ENCODE data around the gene PSMB2. TPM values are rescaled to one million over a fixed set of nuclear protein-coding genes. Genes with fewer than 3 reads are reported as not detected.
"Not testable (repeated sequence)": the region's sequence is repeated elsewhere in the genome, so short reads cannot be mapped to it uniquely, and the experiment has no call there.

Gene PSMB2
- total and polyA plus RNA-seq, 5 donors from 2014 or later: 34.4 to 101 (median 71.0) TPM

- Mint-ChIP-seq H3K36me3 (peaks cover 8% of the 10 kb centered on the region), H3K4me1 (peaks cover 0 to 2% (median under 1%) of the 10 kb centered on the region in 4 donors), H3K27ac (no peak overlapping the region), H3K9me3 (no peaks in the 10 kb centered on the region), H3K27me3 (no peaks in the 10 kb centered on the region), H3K4me3 (no peak overlapping the region)
- ATAC-seq (ENCODE audit: low read depth in 2 of 2) (no peak), DNase-seq (no peak)
- Histone ChIP-seq H3K27me3 (ENCODE audit: control insufficient read depth, insufficient read depth, low read length) (no peaks in the 10 kb centered on the region), H3K36me3 (ENCODE audit: control insufficient read depth, insufficient read depth, low read length) (no peaks in the 10 kb centered on the region), H3K27ac (ENCODE audit: insufficient read depth, low read length, poor library complexity, severe bottlenecking) (no peak overlapping the region), H3K4me1 (ENCODE audit: control insufficient read depth, insufficient read depth, low read length, poor library complexity, severe bottlenecking) (no peaks in the 10 kb centered on the region), H3K9me3 (ENCODE audit: control insufficient read depth in 2 of 2, low read length in 2 of 2) (no peaks in the 10 kb centered on the region), H3K4me3 (ENCODE audit: low read depth, low read length) (no peak overlapping the region)
Observed at GRCh38 chr1:35585281-35585680, 56.0 kb downstream of the PSMB2 start.

DNA sequence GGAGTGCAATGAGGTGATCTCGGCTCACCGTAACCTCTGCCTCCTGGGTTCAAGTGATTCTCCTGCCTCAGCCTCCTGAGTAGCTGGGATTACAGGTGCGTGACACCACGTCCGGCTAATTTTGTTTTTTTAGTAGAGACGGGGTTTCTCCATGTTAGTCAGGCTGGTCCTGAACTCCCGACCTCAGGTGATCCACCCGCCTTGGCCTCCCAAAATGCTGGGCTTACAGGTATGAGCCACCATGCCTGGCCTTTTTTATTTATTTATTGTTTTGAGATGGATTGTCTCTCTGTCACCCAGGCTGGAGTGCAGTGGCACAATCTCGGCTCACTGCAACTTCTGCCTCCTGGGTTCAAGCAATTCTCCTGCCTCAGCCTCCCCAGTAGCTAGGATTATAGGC, 59.7 kb downstream of the PSMB2 start:
- H3K9me3 ChIP-seq (ENCODE audit: control insufficient read depth in 2 of 2, low read length in 2 of 2); H3K27ac Mint-ChIP-seq; H3K27ac ChIP-seq (ENCODE audit: insufficient read depth, low read length, poor library complexity, severe bottlenecking); H3K4me3 ChIP-seq (ENCODE audit: low read depth, low read length); H3K36me3 Mint-ChIP-seq; H3K27me3 Mint-ChIP-seq; ATAC-seq (ENCODE audit: low read depth in 2 of 2); H3K9me3 Mint-ChIP-seq; DNase-seq; H3K27me3 ChIP-seq (ENCODE audit: control insufficient read depth, insufficient read depth, low read length); H3K36me3 ChIP-seq (ENCODE audit: control insufficient read depth, insufficient read depth, low read length): not testable (repeated sequence)
- peak overlapping the region in 2 of 4 donors; percentile 21 to 44 for H3K4me3 Mint-ChIP-seq
- H3K4me1 Mint-ChIP-seq: peaks cover 0 to 11% (median 7%) of the 10 kb centered on the region in 4 donors
- peaks cover 12% of the 10 kb centered on the region for H3K4me1 ChIP-seq (ENCODE audit: control insufficient read depth, insufficient read depth, low read length, poor library complexity, severe bottlenecking)

DNA sequence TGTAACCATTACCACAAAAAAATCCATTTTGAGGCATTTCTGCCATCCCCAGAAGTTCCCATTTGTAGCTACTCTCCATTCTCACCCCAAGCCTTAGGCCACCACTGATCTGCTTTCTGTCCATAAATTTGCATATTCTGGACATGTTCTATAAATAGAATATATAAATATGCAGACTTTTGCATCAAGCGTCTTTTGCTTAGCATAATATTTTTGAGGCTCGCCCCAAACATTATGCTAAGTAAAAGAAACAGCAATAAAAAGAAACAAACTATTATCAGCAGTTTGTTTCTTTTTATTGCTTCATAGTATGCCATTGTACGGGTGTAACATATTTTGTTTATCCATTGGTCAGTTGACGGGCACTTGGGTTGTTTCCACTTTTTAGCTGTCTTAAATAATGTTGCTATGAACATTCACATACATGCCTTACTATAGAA, 60.4 kb downstream of the PSMB2 start:
- Mint-ChIP-seq H3K27me3 (peaks cover 5% of the 10 kb centered on the region), H3K27ac (no peak overlapping the region), H3K4me3 (no peak overlapping the region), H3K4me1 (peaks cover 0 to 17% (median 10%) of the 10 kb centered on the region in 4 donors), H3K9me3 (no peaks in the 10 kb centered on the region), H3K36me3 (no peaks in the 10 kb centered on the region)
- DNase-seq (no peak), ATAC-seq (ENCODE audit: low read depth in 2 of 2) (no peak)
- Histone ChIP-seq H3K4me1 (ENCODE audit: control insufficient read depth, insufficient read depth, low read length, poor library complexity, severe bottlenecking) (peaks cover 17% of the 10 kb centered on the region), H3K27me3 (ENCODE audit: control insufficient read depth, insufficient read depth, low read length) (no peaks in the 10 kb centered on the region), H3K27ac (ENCODE audit: insufficient read depth, low read length, poor library complexity, severe bottlenecking) (no peak overlapping the region), H3K9me3 (ENCODE audit: control insufficient read depth in 2 of 2, low read length in 2 of 2) (no peaks in the 10 kb centered on the region), H3K4me3 (ENCODE audit: low read depth, low read length) (no peak overlapping the region), H3K36me3 (ENCODE audit: control insufficient read depth, insufficient read depth, low read length) (no peaks in the 10 kb centered on the region)

DNA sequence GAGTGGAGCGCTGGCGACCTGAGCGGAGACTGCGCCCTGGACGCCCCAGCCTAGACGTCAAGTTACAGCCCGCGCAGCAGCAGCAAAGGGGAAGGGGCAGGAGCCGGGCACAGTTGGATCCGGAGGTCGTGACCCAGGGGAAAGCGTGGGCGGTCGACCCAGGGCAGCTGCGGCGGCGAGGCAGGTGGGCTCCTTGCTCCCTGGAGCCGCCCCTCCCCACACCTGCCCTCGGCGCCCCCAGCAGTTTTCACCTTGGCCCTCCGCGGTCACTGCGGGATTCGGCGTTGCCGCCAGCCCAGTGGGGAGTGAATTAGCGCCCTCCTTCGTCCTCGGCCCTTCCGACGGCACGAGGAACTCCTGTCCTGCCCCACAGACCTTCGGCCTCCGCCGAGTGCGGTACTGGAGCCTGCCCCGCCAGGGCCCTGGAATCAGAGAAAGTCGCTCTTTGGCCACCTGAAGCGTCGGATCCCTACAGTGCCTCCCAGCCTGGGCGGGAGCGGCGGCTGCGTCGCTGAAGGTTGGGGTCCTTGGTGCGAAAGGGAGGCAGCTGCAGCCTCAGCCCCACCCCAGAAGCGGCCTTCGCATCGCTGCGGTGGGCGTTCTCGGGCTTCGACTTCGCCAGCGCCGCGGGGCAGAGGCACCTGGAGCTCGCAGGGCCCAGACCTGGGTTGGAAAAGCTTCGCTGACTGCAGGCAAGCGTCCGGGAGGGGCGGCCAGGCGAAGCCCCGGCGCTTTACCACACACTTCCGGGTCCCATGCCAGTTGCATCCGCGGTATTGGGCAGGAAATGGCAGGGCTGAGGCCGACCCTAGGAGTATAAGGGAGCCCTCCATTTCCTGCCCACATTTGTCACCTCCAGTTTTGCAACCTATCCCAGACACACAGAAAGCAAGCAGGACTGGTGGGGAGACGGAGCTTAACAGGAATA, 64.0 kb downstream of the PSMB2 start:
- H3K4me1 ChIP-seq (ENCODE audit: control insufficient read depth, insufficient read depth, low read length, poor library complexity, severe bottlenecking): peaks cover 24% of the 10 kb centered on the region
- peak overlapping the region; percentile 85 to 96 (median 92) for H3K4me3 Mint-ChIP-seq
- H3K27ac Mint-ChIP-seq: peak overlapping the region; percentile 93 to 96 (median 94)
- no peaks in the 10 kb centered on the region for H3K9me3 Mint-ChIP-seq
- peak overlapping the region; percentile 80 for H3K4me3 ChIP-seq (ENCODE audit: low read depth, low read length)
- peaks cover 0 to 34% (median 13%) of the 10 kb centered on the region in 4 donors for H3K4me1 Mint-ChIP-seq
- DNase-seq (peak; percentile 53 to 89 (median 68)), ATAC-seq (ENCODE audit: low read depth in 2 of 2) (peak; percentile 80 to 89)
- H3K27ac ChIP-seq (ENCODE audit: insufficient read depth, low read length, poor library complexity, severe bottlenecking): peak overlapping the region; percentile 33
- no peaks in the 10 kb centered on the region for H3K9me3 ChIP-seq (ENCODE audit: control insufficient read depth in 2 of 2, low read length in 2 of 2)
- no peaks in the 10 kb centered on the region for H3K27me3 ChIP-seq (ENCODE audit: control insufficient read depth, insufficient read depth, low read length)
- H3K27me3 Mint-ChIP-seq: peaks cover 6% of the 10 kb centered on the region
- no peaks in the 10 kb centered on the region for H3K36me3 Mint-ChIP-seq
- H3K36me3 ChIP-seq (ENCODE audit: control insufficient read depth, insufficient read depth, low read length): no peaks in the 10 kb centered on the region

- H3K27me3 ChIP-seq (ENCODE audit: control insufficient read depth, insufficient read depth, low read length); H3K9me3 Mint-ChIP-seq; H3K27me3 Mint-ChIP-seq; ATAC-seq (ENCODE audit: low read depth in 2 of 2); H3K4me3 ChIP-seq (ENCODE audit: low read depth, low read length); H3K36me3 Mint-ChIP-seq; H3K27ac ChIP-seq (ENCODE audit: insufficient read depth, low read length, poor library complexity, severe bottlenecking); H3K36me3 ChIP-seq (ENCODE audit: control insufficient read depth, insufficient read depth, low read length); H3K9me3 ChIP-seq (ENCODE audit: control insufficient read depth in 2 of 2, low read length in 2 of 2); DNase-seq: not testable (repeated sequence)
- peaks cover 24% of the 10 kb centered on the region for H3K4me1 ChIP-seq (ENCODE audit: control insufficient read depth, insufficient read depth, low read length, poor library complexity, severe bottlenecking)
- Mint-ChIP-seq H3K4me3 (peak overlapping the region; percentile 68 to 94 (median 92)), H3K4me1 (peaks cover 0 to 37% (median 14%) of the 10 kb centered on the region in 4 donors), H3K27ac (peak overlapping the region in 2 of 3 donors; percentile 38 to 92)
Observed at GRCh38 chr1:35576766-35577070, 64.6 kb downstream of the PSMB2 start.

DNA sequence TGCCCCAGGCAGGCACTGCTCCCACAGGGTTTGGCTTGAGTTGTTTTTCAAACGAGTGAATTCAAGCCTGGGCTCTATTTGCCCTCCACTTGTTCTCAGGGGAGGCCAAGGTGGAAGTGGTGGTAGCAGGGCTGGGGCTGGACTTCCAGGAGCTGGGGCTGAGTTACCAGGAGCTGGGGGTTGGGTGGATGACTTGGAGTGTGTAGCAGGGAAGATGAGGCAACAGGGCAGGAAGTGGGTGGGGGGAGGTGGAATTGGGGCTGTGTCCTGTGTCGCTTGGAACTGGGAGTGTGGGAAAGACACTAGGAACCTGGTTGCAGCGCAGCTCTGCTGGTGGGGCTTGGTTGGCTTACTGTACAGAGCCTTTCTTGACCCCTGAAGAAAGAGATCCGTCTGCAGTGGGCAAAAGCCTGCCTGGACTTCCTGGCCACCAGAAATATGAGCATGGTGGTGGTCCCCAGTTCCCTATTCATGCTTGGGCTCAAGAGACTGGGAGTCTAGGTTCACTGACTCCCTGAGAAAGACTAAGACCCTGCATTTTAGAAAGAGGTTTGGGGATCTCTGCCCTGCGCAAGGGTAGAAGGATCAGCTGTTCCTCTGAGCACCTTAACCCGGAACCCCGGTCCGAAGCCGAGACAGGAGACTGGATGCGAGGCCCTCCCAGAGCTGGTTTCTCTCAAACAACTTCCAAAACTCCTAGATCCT, 65.1 kb downstream of the PSMB2 start:
- peak overlapping the region; percentile 68 to 93 (median 88) for H3K4me3 Mint-ChIP-seq
- DNase-seq (peak in 1 of 3 donors; percentile 44), ATAC-seq (ENCODE audit: low read depth in 2 of 2) (no peak)
- peaks cover 6% of the 10 kb centered on the region for H3K27me3 Mint-ChIP-seq
- no peaks in the 10 kb centered on the region for H3K9me3 Mint-ChIP-seq
- Histone ChIP-seq H3K9me3 (ENCODE audit: control insufficient read depth in 2 of 2, low read length in 2 of 2) (no peaks in the 10 kb centered on the region), H3K4me1 (ENCODE audit: control insufficient read depth, insufficient read depth, low read length, poor library complexity, severe bottlenecking) (peaks cover 24% of the 10 kb centered on the region), H3K27me3 (ENCODE audit: control insufficient read depth, insufficient read depth, low read length) (no peaks in the 10 kb centered on the region), H3K36me3 (ENCODE audit: control insufficient read depth, insufficient read depth, low read length) (no peaks in the 10 kb centered on the region), H3K4me3 (ENCODE audit: low read depth, low read length) (peak overlapping the region; percentile 41), H3K27ac (ENCODE audit: insufficient read depth, low read length, poor library complexity, severe bottlenecking) (no peak overlapping the region)
- peak overlapping the region; percentile 0 to 92 (median 39) for H3K27ac Mint-ChIP-seq
- H3K4me1 Mint-ChIP-seq: peaks cover 0 to 37% (median 17%) of the 10 kb centered on the region in 4 donors
- no peaks in the 10 kb centered on the region for H3K36me3 Mint-ChIP-seq

DNA sequence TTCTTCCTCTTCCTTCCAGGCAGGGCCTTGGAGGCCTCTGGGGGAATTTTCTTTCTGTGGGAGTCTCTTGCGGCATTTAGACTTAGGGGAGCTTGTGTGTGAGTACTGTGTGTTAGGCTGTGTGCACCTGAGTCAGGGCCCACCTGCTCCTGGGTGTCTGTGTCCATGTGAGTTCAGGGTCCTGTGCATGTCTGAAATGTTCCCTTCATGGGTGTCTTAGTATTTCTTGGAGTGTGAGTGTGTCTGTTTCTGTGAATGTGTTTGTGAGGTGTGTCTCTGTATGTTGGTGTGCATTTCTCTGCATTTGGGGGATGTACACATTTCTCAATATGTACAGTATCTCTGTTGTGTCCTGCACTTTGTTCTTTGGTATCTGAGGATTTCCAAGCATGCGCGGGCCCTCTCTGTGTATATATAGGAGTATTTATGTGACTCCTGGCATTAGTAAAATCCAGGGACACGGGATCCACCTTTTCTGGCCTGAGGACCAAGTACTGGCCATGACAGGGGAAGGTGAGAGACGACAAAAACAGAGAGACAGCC, 65.8 kb downstream of the PSMB2 start:
- no peaks in the 10 kb centered on the region for H3K36me3 Mint-ChIP-seq
- Histone ChIP-seq H3K36me3 (ENCODE audit: control insufficient read depth, insufficient read depth, low read length) (no peaks in the 10 kb centered on the region), H3K9me3 (ENCODE audit: control insufficient read depth in 2 of 2, low read length in 2 of 2) (no peaks in the 10 kb centered on the region), H3K27ac (ENCODE audit: insufficient read depth, low read length, poor library complexity, severe bottlenecking) (no peak overlapping the region), H3K4me1 (ENCODE audit: control insufficient read depth, insufficient read depth, low read length, poor library complexity, severe bottlenecking) (peaks cover 24% of the 10 kb centered on the region), H3K27me3 (ENCODE audit: control insufficient read depth, insufficient read depth, low read length) (no peaks in the 10 kb centered on the region), H3K4me3 (ENCODE audit: low read depth, low read length) (no peak overlapping the region)
- H3K4me3 Mint-ChIP-seq: peak overlapping the region; percentile 68 to 88 (median 79)
- peak overlapping the region in 2 of 3 donors; percentile 0 to 39 for H3K27ac Mint-ChIP-seq
- H3K4me1 Mint-ChIP-seq: peaks cover 0 to 37% (median 18%) of the 10 kb centered on the region in 4 donors
- peaks cover 6% of the 10 kb centered on the region for H3K27me3 Mint-ChIP-seq
- H3K9me3 Mint-ChIP-seq: no peaks in the 10 kb centered on the region
- no peak for ATAC-seq (ENCODE audit: low read depth in 2 of 2)
- DNase-seq: no peak
